Hematopoietic multipotent progenitor cell treated with erythropoietin and hydrocortisone succinate and interleukin-3 and kit ligand, for 17 days (in vitro differentiated cells): ENCODE data around the gene WDR86.

ENCODE experiments used
- DNase-seq: peaks from one replicate; pipeline ENCODE4 v3.0.0-alpha.2; 2015; ENCODE audit warnings: low spot score

Gene WDR86

DNA sequence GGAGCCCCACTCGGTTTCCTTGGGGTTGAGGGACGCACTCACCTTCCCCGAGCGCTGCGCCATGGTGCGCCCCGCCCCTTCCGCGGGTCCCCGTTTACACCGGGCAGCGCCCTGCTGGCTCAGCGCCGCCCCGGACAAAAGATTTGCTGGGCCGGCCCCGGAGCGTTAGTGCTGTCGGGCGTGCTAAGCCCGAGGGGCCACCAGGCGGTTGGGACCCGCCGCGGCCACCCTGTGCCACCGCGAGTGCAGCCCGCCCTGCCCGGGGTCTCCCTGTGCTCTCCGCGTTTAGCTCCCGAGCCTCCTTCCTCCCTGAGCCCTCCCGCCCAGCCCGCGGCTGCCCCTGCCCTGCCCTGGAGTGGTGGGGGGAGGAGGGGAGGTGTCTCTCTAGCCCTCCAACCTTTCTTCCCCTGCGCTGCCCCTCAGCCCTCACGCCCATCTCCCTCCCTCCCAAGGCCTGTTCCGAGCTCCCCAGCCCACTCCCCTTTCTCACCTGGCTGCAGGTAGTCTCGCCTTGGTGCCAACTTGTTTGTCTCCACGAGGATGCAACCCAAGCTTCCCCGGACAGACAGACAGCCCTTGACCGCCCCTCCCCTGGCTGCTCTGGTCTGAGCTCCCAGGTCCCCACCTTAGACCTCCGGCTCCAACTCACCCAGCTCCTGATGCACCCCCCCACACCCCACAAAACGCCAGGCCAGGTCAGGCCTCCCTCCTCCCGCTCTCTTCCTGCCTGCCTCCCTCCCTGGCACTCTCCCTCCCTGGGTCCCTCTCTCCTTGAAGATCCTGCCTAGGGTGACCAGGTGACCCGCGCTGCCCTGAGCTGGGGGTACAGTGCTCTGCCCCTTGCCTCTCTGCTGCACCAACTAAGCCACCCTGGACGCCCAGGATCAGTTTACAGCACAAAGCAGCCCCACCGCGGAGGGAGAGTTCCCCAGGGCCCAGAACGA, 30.3 kb upstream of the WDR86 start, which contains the start of gene CRYGN:
Gene CRYGN, minus strand, starts transcription at position 287 of the 944 bp plus-strand sequence. Its CDS starts 224 bp downstream, at position 63.
- DNase-seq = no peak

GRCh38 chr7:151438864-151439601, 29.2 kb upstream of the WDR86 start:
- DNase-seq = no peak

- no peak for DNase-seq
Measured at GRCh38 chr7:151437866-151438516, 28.2 kb upstream of the WDR86 start.

GRCh38 chr7:151437159-151437553, 27.3 kb upstream of the WDR86 start:
- no peak for DNase-seq

- DNase-seq = no peak
Measured at GRCh38 chr7:151436446-151437158, 26.8 kb upstream of the WDR86 start.

DNA sequence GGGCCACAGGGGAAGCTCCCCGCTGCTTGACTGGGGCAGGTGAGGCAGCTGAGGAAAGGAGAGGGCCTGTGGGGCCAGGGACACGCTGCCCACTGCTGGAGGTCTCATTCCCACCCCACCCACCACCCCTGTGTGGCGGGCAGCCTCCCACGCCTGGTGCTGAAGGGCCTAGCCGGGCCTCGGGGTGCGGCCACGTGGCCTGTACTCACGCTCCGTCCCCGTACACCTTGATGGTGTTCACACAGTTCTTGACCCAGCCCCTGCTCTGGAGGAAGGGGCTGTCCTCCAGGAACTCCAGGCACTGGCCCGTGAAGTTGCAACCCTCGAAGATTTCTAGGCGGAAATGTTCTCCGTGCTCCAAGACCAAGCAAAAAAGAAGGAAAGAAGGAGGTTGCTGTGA, 26.1 kb upstream of the WDR86 start:
- DNase-seq = no peak

DNA sequence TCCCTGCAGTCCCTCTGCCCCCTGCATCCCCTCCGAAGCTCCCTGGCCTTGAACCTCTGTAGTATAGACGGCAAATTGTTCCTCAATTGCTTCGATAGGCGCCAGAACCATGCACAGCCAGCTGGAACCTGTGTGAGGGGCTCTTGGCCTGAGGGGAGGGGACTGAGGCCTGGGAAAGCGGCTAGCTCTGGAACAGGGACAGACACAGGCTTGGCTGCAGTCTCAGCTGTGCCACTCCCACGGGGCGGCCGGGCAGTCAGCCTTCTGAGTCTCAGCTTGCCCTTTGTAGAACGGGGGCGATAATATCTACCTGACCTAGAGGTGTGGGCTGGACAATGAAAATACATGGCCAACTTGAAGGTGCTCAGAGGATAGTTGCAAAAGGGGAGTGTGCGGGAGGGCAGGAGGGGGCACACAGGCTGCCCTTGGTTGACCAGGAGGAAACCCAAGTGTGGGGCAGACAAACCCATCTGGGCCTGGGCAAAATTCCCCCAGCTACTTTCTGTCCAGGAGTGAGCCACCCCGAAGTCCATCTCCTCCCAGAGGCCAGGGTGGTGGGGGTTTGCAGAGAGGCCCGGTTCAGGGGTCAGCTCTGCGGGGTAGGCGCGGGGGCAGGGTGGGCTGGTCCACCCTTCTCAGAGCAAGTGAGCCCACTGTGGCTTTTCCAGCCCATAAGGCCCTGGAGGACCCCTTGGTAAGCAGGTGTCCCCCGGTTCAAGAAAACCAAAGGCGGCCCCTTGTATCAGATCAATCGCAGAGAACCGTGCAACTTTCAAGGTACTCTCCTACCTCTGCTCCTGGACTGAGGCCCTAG, 25.5 kb upstream of the WDR86 start:
- no peak for DNase-seq

- DNase-seq = no peak
Measured at GRCh38 chr7:151434549-151434948, 24.7 kb upstream of the WDR86 start.

- no peak for DNase-seq
Measured at GRCh38 chr7:151433721-151434400, 24.0 kb upstream of the WDR86 start.

- no peak for DNase-seq
Measured at GRCh38 chr7:151432658-151433521, 23.1 kb upstream of the WDR86 start.

GRCh38 chr7:151431768-151432311, 22.0 kb upstream of the WDR86 start:
- no peak for DNase-seq

- DNase-seq = no peak
Measured at GRCh38 chr7:151431281-151431767, 21.5 kb upstream of the WDR86 start.

GRCh38 chr7:151430391-151431205, 20.8 kb upstream of the WDR86 start:
- DNase-seq = no peak

GRCh38 chr7:151429560-151430331, 19.9 kb upstream of the WDR86 start:
- DNase-seq = no peak

GRCh38 chr7:151429237-151429559, 19.4 kb upstream of the WDR86 start:
- DNase-seq = no peak

DNA sequence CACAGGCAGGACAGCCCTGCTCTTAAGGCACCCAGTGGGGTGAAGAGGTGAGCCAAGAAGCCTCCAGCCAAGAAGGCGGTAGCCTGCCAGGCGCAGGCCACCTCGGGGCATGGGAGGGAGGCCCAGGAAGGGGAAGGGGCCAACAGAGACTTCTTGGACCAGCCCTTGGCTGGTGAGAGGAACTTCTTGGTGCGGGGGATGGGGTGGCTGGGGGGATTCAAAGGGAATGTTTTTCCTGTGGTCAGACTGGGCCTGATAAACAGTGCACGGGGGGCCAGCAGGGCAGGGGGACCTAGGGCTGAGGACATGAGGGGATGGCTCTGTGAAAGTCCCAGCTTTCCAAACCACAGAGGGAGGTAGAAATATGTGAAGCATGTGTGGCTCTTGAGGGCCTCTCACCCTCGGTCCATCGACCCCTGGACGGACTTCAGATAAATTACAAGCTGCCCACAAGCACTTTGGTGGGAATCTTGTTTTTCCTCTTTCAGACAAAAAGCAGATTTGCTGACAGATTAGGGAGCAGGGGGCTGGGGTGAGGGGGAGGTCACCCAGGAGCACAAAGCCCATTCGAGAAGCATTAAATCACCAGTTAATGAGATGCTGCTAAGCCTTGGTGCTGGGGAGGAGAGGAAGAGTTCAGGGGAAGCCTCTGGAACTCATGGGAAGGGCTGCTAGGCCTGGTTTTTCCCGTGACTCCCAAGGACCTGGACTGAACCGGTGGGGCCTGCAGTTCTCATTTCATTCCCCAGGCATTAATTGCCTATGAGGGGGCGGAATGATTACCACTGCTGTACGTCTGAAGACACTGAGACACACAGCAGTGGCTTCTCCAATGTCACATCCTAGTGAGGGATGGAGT, 18.8 kb upstream of the WDR86 start:
- DNase-seq = no peak
